Medulla oblongata (tissue), 1 donor: Measurements from ENCODE around the gene SRSF1.
"Not testable (repeated sequence)": the region's sequence is repeated elsewhere in the genome, so short reads cannot be mapped to it uniquely, and the experiment has no call there.

Experiments
- DNase-seq: peaks from one replicate; pipeline ENCODE4 v3.0.0-alpha.2; 2015; ENCODE audit errors: extremely low spot score

Gene SRSF1

DNA sequence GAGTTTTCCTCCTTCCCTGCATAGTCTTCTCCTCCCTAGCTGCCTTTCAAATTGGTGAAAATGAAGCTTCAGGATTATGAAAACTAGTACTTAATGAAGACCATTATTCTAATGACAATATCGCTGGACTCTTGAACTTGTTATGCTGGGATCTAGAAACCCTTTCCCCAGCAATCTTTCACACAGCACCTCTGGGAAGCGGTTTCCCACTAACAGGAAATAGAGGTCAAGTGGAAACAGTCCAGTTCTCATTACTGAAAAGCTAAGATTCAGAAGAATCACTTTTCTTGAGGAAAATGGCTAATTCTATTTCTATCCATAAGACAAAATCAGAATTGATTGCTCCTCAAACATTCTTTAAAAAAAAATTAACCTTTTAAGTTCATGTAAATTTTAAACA lies 17.0 kb downstream of the SRSF1 start:
- no peak for DNase-seq

- peak; percentile 62 for DNase-seq
Measured at GRCh38 chr17:57988301-57989250, 18.5 kb downstream of the SRSF1 start.

- peak; percentile 75 for DNase-seq
Measured at GRCh38 chr17:57987581-57988300, 19.3 kb downstream of the SRSF1 start, which contains the start of gene VEZF1. Gene VEZF1, minus strand, starts transcription at chr17:57988254. Its CDS starts 143 bp downstream, at chr17:57988111.

DNA sequence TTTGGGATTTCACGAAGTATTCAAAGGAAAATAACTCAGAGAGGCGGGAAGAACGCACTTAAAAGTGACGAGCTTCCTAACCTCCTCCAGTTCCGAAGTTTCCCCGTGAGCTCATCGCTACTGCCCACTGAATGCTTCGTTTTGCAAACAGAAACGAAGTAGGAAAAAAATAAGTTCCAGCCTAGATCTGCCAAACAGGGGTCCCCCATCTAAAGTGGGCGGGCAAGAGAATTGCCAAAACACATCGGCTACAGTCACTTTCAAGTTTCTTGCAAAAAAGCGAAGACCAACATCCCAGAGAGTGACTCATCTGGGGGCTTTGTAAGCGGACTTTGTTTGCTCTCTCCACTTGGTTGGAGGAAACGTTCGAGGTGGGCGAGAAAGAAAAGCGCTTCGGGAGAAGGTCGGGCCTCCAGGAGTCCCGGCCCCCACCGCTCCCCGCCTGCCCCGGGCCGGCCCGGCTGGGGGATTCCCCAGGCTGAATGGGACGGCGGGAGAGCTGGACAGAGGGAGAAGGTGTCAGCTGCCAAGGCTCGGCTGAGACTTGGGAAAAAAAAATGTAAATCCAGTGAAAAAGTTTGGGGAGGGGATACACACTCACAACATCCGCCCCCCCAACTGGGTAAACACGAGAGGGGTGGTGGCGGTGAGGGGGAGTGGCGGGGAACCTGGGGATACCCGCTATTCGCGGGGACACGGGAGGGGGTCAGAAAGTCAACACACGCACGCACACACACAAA lies 20.0 kb downstream of the SRSF1 start:
- DNase-seq: peak; percentile 70

DNA sequence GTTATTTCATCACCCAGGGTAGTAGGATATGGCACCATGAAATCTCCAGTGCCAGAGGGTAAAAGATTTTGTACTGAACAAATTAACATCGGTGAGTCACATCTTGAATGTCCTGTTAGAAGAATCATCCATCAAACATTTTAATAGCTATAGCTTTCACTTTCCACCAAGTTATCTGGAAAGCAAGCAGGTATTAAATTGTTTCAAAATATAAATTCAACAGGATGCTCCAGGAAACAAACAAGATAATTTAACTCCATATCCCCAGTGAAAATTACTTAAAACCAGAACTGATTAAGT lies 21.4 kb downstream of the SRSF1 start:
- DNase-seq: no peak

GRCh38 chr17:57984936-57985674 lies 21.9 kb downstream of the SRSF1 start:
- peak; percentile 22 for DNase-seq

DNA sequence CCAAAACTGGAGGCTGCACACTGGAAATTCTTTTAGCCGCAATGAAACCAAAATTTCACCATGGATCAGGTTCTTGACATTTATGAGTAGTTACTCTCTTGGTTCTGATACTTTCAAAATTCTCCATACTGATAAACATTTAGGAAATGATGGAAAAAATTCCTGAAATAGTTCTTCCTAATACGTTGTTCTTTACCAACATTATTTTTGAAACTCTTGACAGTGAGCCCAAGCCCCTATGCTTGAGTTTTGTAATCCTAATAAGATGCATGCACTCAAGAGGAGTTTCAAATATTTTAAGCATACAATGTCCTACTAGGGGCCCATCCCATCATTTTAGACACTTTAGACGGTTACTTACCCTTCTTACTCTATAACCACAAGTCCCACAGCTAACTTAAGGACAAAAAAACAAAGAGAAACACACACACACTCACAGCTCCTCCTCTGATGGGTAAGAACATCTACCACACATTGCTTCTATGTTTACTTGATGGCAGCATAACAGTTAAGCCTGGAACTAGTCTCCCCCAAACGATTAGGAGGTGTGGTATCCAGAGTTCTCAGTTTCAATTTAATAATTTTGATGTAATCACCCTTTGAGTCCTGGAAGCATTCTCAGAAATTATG lies 22.7 kb downstream of the SRSF1 start:
- no peak for DNase-seq

DNA sequence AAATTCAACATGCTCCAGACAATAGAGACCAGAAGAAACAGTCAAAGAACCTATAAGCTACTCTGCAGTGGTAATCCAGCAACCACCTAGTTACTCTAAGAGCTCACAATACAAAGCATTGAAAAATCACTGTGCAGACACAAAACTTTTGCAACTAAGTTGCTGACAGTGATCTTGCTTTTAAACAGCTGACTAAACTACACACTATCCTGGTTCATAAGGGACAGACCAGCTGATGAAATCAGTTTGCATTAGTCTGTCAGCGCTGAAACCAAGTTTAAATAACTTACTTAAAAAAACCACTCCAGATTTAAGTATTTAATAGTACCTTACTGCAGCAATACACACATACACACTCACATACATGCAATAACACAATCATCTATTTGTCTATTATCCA lies 23.6 kb downstream of the SRSF1 start:
- DNase-seq: no peak

DNA sequence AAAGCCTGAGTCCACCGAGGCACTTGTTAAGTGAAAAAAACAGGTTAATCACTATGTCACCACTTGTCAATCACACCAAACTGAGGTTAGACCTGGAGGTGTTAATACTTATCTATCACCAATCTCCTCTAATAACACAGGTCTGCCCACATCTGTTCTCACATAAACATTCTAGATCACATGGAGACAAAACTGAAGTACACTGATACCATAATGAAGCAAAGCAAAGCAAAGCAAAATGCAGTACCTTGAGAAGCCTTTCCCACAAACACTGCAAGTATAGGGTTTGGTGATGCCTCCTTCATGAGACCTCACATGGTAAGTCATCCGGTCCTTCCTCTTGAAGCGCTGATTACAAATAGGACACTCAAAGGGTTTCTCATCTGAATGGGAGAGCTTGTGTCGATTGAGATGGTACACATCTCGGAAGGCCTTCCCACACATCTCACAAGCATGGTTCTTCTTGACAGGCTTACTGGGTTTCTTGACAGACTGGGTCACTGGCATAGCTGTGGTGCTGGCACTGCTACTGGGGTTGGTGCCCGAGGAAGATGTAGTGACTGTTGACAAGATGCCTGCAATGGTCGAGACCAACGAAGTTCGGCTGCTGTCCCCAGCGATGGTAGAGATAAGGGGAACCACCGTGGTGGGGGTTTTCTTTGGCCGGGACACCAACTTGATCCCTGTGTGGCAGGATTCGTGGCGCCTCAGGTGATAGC lies 24.4 kb downstream of the SRSF1 start:
- peak; percentile 24 for DNase-seq

- no peak for DNase-seq
Measured at GRCh38 chr17:57980522-57980921, 26.5 kb downstream of the SRSF1 start.

DNA sequence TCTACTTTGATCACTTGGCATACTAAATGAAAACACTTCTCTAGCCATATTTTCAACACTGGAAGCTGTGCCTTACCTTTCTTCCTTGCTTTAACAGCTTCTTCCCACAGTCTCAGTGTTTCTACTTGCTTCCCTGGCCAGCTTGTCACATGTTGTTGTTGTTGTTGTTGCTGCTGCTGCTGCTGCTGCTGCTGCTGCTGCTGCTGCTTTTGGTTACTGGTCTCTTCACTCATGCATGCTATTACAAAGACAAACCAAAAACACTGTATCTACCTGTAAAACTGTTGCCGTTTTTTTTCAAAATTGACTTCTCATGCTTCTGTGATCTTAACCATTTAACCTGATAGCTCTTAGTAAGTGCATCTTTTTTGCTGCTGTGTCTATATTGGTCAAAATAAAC lies 28.0 kb downstream of the SRSF1 start:
- DNase-seq: no peak

DNA sequence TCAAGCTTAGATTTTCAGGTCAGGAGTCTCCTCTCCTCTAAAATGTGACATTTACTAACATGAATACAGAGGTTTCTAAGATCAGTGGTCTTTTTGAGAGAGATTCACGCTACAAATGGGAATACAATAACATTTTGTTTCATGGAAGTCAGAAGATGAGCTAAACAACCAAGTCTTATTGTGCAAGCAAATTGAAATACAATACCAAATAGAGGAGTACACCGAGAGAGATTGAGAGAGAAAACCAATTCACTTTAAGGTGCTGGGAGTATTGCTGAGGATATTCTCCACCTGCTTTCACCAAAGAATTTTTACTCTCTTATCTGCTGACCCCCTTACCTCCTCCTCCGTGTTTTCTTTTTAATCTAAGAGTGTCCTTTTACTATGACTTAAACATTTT lies 30.5 kb downstream of the SRSF1 start:
- DNase-seq: peak; percentile 83

GRCh38 chr17:57975044-57975443 lies 32.0 kb downstream of the SRSF1 start:
- DNase-seq: no peak

DNA sequence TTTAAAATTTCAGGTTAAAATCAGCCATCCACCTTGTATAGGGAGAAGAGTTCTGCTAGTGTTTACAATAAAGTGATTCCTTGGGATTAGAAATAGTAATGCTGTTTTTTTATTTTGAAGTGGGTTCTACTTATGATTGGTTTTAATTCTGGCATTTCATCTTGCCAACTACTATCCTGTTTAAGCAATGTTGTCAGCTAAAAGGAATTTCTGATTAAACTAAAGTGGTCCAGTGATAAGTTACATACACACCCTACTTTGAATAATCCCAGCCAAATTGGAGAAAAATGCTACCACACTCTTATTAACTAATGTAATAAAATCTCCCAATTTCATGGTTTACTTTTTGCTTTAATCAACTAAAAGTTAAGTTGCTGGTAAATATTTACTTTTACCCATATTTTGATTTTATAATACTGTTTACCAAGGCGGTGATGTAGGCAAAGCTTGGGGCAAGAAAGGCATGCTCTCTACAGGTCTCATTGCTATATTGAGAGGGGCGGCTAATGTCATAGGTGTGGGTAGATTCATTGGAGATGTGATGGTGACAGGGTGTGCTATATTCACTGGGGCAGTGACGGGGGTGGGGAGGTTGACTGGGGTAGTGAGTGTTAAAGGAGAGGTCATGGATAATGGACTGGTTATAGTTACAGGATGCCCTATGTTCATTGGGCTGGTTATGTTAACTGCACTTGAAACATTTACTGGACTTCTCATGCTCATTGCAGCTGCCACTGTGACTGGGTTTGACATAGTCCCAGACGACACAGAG lies 32.8 kb downstream of the SRSF1 start:
- DNase-seq: not testable (repeated sequence)

- no peak for DNase-seq
Measured at GRCh38 chr17:57972151-57972550, 34.9 kb downstream of the SRSF1 start.

GRCh38 chr17:57971572-57971971 lies 35.5 kb downstream of the SRSF1 start:
- DNase-seq: no peak

- no peak for DNase-seq
Measured at GRCh38 chr17:57970710-57971109, 36.3 kb downstream of the SRSF1 start.

- DNase-seq: no peak
Measured at GRCh38 chr17:57968456-57968855, 38.6 kb downstream of the SRSF1 start.

- no peak for DNase-seq
Measured at GRCh38 chr17:57966875-57967274, 40.2 kb downstream of the SRSF1 start.

- DNase-seq: no peak
Measured at GRCh38 chr17:57966246-57966645, 40.8 kb downstream of the SRSF1 start.
